NT2/D1 (cell line): ENCODE data around the gene PROK1.

ENCODE experiments used
- DNase-seq: peaks from one replicate; pipeline ENCODE4 v3.0.0-alpha.2; 2011; ENCODE audit warnings: low read depth, low spot score
- H3K27me3 ChIP-seq: 2 replicates; pipeline ENCODE4 v1.6.0; 2011; ENCODE audit warnings: mild to moderate bottlenecking; ENCODE audit not compliant: insufficient read length, insufficient read depth
- H3K36me3 ChIP-seq: 2 replicates; pipeline ENCODE4 v1.6.1; 2011; ENCODE audit warnings: mild to moderate bottlenecking, low read length, mixed read lengths; ENCODE audit not compliant: insufficient read depth, insufficient read length
- H3K4me1 ChIP-seq: 2 replicates; pipeline ENCODE4 v1.5.1; 2011; ENCODE audit not compliant: insufficient read depth, insufficient read length
- H3K4me3 ChIP-seq: 2 replicates; pipeline ENCODE4 v1.5.1; 2011; ENCODE audit warnings: low read depth; ENCODE audit not compliant: insufficient read length
- H3K9ac ChIP-seq: 2 replicates; pipeline ENCODE4 v1.6.0; 2011; ENCODE audit warnings: low read depth; ENCODE audit not compliant: insufficient read length
- H3K9me3 ChIP-seq: 2 replicates; pipeline ENCODE4 v1.5.1; 2011; ENCODE audit warnings: mild to moderate bottlenecking, low read length; ENCODE audit not compliant: insufficient read depth
- SUZ12 ChIP-seq: IDR thresholded peaks from 2 replicates; pipeline ENCODE4 v1.6.1; 2011; ENCODE audit not compliant: insufficient read length, insufficient read depth; ENCODE audit errors: extremely low read depth
- YY1 ChIP-seq: IDR thresholded peaks from 2 replicates; pipeline ENCODE4 v1.6.1; 2011; ENCODE audit not compliant: insufficient read length, insufficient read depth
- ZNF274 ChIP-seq: IDR thresholded peaks from 2 replicates; pipeline ENCODE4 v1.6.1; 2011; ENCODE audit warnings: mild to moderate bottlenecking, low read depth, low read length

PROK1 gene

GRCh38 chr1:110465814-110466380 is 14.9 kb downstream of the PROK1 start:
- no peaks in the 10 kb centered on the region for H3K9me3 ChIP-seq
- H3K9ac ChIP-seq: no peak overlapping the region
- no peak for DNase-seq
- peaks cover 6% of the 10 kb centered on the region for H3K4me1 ChIP-seq
- TF ChIP-seq SUZ12 (no peak), YY1 (no peak), ZNF274 (no peak)
- no peak overlapping the region for H3K4me3 ChIP-seq
- no peaks in the 10 kb centered on the region for H3K27me3 ChIP-seq
- no peaks in the 10 kb centered on the region for H3K36me3 ChIP-seq

GRCh38 chr1:110466646-110467280 is 15.8 kb downstream of the PROK1 start:
- H3K4me3 ChIP-seq: no peak overlapping the region
- peaks cover 6% of the 10 kb centered on the region for H3K4me1 ChIP-seq
- DNase-seq: no peak
- TF ChIP-seq ZNF274 (no peak), YY1 (no peak), SUZ12 (no peak)
- H3K9ac ChIP-seq: no peak overlapping the region
- no peaks in the 10 kb centered on the region for H3K9me3 ChIP-seq
- no peaks in the 10 kb centered on the region for H3K36me3 ChIP-seq
- H3K27me3 ChIP-seq: no peaks in the 10 kb centered on the region

- TF ChIP-seq YY1: no peak
- no peak for TF ChIP-seq SUZ12
- TF ChIP-seq ZNF274: no peak
These were observed 20.2 kb downstream of the PROK1 start for GRCh38 chr1:110471131-110471530.

GRCh38 chr1:110472546-110472945 is 21.6 kb downstream of the PROK1 start:
- no peak overlapping the region for H3K4me3 ChIP-seq
- no peak overlapping the region for H3K9ac ChIP-seq
- H3K9me3 ChIP-seq: no peaks in the 10 kb centered on the region
- no peak for DNase-seq
- H3K36me3 ChIP-seq: no peaks in the 10 kb centered on the region
- no peaks in the 10 kb centered on the region for H3K27me3 ChIP-seq
- peaks cover 4% of the 10 kb centered on the region for H3K4me1 ChIP-seq
- TF ChIP-seq SUZ12: no peak
- TF ChIP-seq YY1: no peak
- TF ChIP-seq ZNF274: no peak

More at GRCh38 chr1:110471131-110471530, 20.2 kb downstream of the PROK1 start:
- no peak for DNase-seq
- Histone ChIP-seq H3K36me3 (no peaks in the 10 kb centered on the region), H3K4me3 (no peak overlapping the region), H3K9ac (no peak overlapping the region), H3K27me3 (no peaks in the 10 kb centered on the region), H3K9me3 (no peaks in the 10 kb centered on the region), H3K4me1 (no peaks in the 10 kb centered on the region)

GRCh38 chr1:110474444-110474843 is 23.5 kb downstream of the PROK1 start:
- DNase-seq: no peak
- H3K9me3 ChIP-seq: no peaks in the 10 kb centered on the region
- H3K27me3 ChIP-seq: no peaks in the 10 kb centered on the region
- H3K4me1 ChIP-seq: peaks cover 8% of the 10 kb centered on the region
- no peak overlapping the region for H3K9ac ChIP-seq
- no peaks in the 10 kb centered on the region for H3K36me3 ChIP-seq
- H3K4me3 ChIP-seq: no peak overlapping the region
- TF ChIP-seq YY1 (no peak), ZNF274 (no peak), SUZ12 (no peak)

GRCh38 chr1:110475362-110476027 is 24.5 kb downstream of the PROK1 start:
- Histone ChIP-seq H3K4me3 (no peak overlapping the region), H3K36me3 (no peaks in the 10 kb centered on the region), H3K9me3 (no peaks in the 10 kb centered on the region), H3K4me1 (peaks cover 8% of the 10 kb centered on the region), H3K9ac (no peak overlapping the region), H3K27me3 (no peaks in the 10 kb centered on the region)
- DNase-seq: no peak
- TF ChIP-seq ZNF274: no peak
- TF ChIP-seq SUZ12: no peak
- no peak for TF ChIP-seq YY1
